Natural killer cell treated with Interleukin-12 subunit alpha and Interleukin-12 subunit beta and Interleukin-15 and Interleukin-18, amount 100 ng/mL, for 72 hours (primary cell): ENCODE data around the gene WASHC4. TPM values are rescaled to one million over a fixed set of nuclear protein-coding genes. Genes with fewer than 3 reads are reported as not detected.

Source experiments
- ATAC-seq, 2 donors: fragments of 150-1000 bp; cut with Tn5 transposase in 1 of 2; sonication (Bioruptor Pico), chemical (Tn5 transposase) in 1 of 2; 2 replicates each; pipeline ENCODE4 v1.10.0; 2021
- DNase-seq: peaks from one replicate; pipeline ENCODE4 v3.0.0; 2022; ENCODE audit warnings: low spot score
- H3K27ac Mint-ChIP-seq, 2 donors: 1 replicate in 1 of 2; 2 replicates in 1 of 2; pipeline ENCODE4 v1.8.0; 2022; ENCODE audit warnings: mixed read lengths in 2 of 2, mild to moderate bottlenecking in 1 of 2, moderate library complexity in 1 of 2
- H3K27me3 Mint-ChIP-seq, 2 donors: 1 replicate in 1 of 2; 2 replicates in 1 of 2; pipeline ENCODE4 v1.8.0; 2022; ENCODE audit warnings: mixed read lengths in 2 of 2
- H3K36me3 Mint-ChIP-seq: one replicate; pipeline ENCODE4 v1.8.0; 2022; ENCODE audit warnings: mixed read lengths
- H3K4me1 Mint-ChIP-seq, 2 donors: 1 replicate in 1 of 2; 2 replicates in 1 of 2; pipeline ENCODE4 v1.8.0; 2022; ENCODE audit warnings: low read depth in 2 of 2, mixed read lengths in 2 of 2, mild to moderate bottlenecking in 1 of 2
- H3K4me3 Mint-ChIP-seq: one replicate; pipeline ENCODE4 v1.8.0; 2022; ENCODE audit warnings: mixed read lengths
- H3K9me3 Mint-ChIP-seq: 2 replicates; pipeline ENCODE4 v1.8.0; 2022; ENCODE audit warnings: mixed read lengths
- total RNA-seq, 2 donors: library from RNA; stranded (reverse); gene quantifications; one replicate each; pipeline ENCODE4 v1.2.3, GENCODE V29; 2022

Gene WASHC4
- total RNA-seq, 2 donors from 2014 or later = 42.8 to 48.2 TPM

GRCh38 chr12:105212438-105212837 lies 104.9 kb downstream of the WASHC4 start:
- ATAC-seq (no peak), DNase-seq (no peak)
- Mint-ChIP-seq H3K27ac (no peak overlapping the region), H3K36me3 (peaks cover 17% of the 10 kb centered on the region), H3K4me1 (peaks cover 0 to 5% of the 10 kb centered on the region in 2 donors), H3K4me3 (no peak overlapping the region), H3K9me3 (no peaks in the 10 kb centered on the region), H3K27me3 (no peaks in the 10 kb centered on the region)

- peaks cover 18% of the 10 kb centered on the region for H3K36me3 Mint-ChIP-seq
- no peak overlapping the region for H3K4me3 Mint-ChIP-seq
- no peak for ATAC-seq
- H3K4me1 Mint-ChIP-seq = peaks cover under 1 to 5% of the 10 kb centered on the region in 2 donors
- H3K9me3 Mint-ChIP-seq = no peaks in the 10 kb centered on the region
- no peak overlapping the region for H3K27ac Mint-ChIP-seq
- no peak for DNase-seq
- H3K27me3 Mint-ChIP-seq = no peaks in the 10 kb centered on the region
Measured at GRCh38 chr12:105214148-105214547, 106.6 kb downstream of the WASHC4 start.

DNA sequence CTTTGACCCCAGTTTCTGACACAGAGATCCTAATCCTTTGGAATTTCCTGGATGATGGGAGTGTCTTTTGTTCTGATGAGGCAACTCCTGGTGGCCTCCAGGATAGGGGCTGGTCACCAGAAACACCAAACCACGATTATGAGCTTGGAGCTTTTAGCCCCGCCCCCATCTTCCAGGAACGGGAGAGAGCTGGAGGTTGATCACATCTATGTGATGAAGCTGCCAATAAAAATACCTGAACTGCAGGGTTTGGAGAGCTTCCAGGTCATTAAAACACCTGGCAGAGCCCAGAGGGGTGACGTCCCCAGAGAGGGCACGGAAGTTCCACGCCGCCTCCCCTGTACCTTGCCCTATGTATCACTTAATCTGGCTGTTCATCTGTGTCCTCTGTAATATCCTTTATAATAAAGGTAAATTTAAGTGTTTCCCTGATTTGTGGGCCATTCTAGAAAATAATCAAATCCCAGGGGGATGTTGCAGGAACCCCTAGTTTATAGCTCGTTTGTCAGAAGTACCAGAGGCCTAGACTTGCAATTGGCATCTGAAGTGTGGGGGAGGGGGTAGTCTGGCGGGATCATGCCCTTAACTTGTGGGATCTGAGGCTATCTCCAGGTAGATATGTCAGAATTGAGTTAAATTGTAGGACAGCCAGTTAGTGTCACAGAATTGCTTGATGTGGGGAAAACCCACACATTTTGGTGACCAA lies 107.3 kb downstream of the WASHC4 start:
- Mint-ChIP-seq H3K27ac (no peak overlapping the region), H3K4me1 (peaks cover 6 to 10% of the 10 kb centered on the region in 2 donors), H3K4me3 (no peak overlapping the region), H3K27me3 (no peaks in the 10 kb centered on the region), H3K9me3 (no peaks in the 10 kb centered on the region), H3K36me3 (peaks cover 18% of the 10 kb centered on the region)
- ATAC-seq (no peak), DNase-seq (no peak)

DNA sequence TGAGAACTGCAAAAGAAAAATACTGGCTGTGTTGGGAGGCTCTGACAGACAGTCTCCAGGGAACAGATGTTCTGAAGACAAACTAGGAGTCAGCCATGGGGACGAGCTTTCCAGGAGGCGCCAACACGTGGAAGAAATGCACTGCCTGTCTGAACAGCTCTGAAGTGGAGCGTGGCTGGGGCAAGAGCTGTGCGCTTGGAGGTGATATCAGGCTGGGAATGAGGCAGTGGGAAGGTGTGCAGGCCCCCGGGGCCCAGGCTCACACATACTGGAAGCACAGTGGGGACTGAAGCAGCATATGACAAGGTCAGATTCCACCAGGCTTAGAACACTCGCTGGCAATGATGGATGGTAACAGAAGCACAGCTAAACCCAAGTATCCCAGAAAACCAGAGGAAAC lies 110.9 kb downstream of the WASHC4 start:
- H3K27me3 Mint-ChIP-seq = no peaks in the 10 kb centered on the region

More for the DNA sequence above, 110.9 kb downstream of the WASHC4 start:
- peaks cover 24 to 25% of the 10 kb centered on the region in 2 donors for H3K4me1 Mint-ChIP-seq
- no peak overlapping the region for H3K4me3 Mint-ChIP-seq
- H3K36me3 Mint-ChIP-seq = peaks cover 11% of the 10 kb centered on the region
- ATAC-seq (no peak), DNase-seq (no peak)
- no peaks in the 10 kb centered on the region for H3K9me3 Mint-ChIP-seq
- H3K27ac Mint-ChIP-seq = no peak overlapping the region

Other genes starting within 250 kb of the WASHC4 start
- gene SLC41A2, start 149.4 kb upstream of the WASHC4 start, total RNA-seq = 10 to 100 TPM; 14.9 to 17.6 TPM
- 10 to 100 TPM; 20.6 to 30.2 TPM for gene NOPCHAP1, start 121.4 kb upstream of the WASHC4 start, total RNA-seq
- gene ALDH1L2, start 23.3 kb upstream of the WASHC4 start, total RNA-seq = under 1 TPM; 0.22 to 0.29 TPM
- 10 to 100 TPM; 13.2 to 26.4 TPM for gene APPL2, start 128.4 kb downstream of the WASHC4 start, total RNA-seq
- 100 to 1,000 TPM in 1 of 2 donors, 10 to 100 TPM in 1; 65.5 to 159 TPM for gene C12orf75, start 223.0 kb downstream of the WASHC4 start, total RNA-seq